ENCODE measurements around the gene TTC21A. TPM values are rescaled to one million over a fixed set of nuclear protein-coding genes. Genes with fewer than 3 reads are reported as not detected.

The TTC21A gene
- total and polyA plus RNA-seq, 2 of the 13 experiments (the other 11 are each of a cell fraction or from before 2014, with no cell fraction given): 0.31 to 1.5 TPM

- no peak for TF ChIP-seq HNRNPUL1 (IDR thresholded peaks at IDR 0.05; ENCODE audit: low read depth, low read length)
- TF ChIP-seq RNF2 (conservative IDR thresholded peaks at IDR 0.05; ENCODE audit: low read depth): no peak
- TF ChIP-seq ZBTB46 (CRISPR knock-in tag; IDR thresholded peaks at IDR 0.05; ENCODE audit: borderline replicate concordance): no peak
- TF ChIP-seq HHEX (CRISPR knock-in tag; IDR thresholded peaks at IDR 0.05): no peak
- peak; percentile 68 for TF ChIP-seq PATZ1 (CRISPR knock-in tag; IDR thresholded peaks at IDR 0.05)
- TF ChIP-seq NCOR1 (IDR thresholded peaks at IDR 0.05; ENCODE audit: borderline replicate concordance, low read length): no peak
- no peak for TF ChIP-seq SIN3A (IDR thresholded peaks at IDR 0.05; ENCODE audit: borderline replicate concordance, low read depth, low read length)
- TF ChIP-seq RBFOX2 (IDR thresholded peaks at IDR 0.05; ENCODE audit: low read depth, low read length): 0 out of 2 replicates have a peak, but pooled peaks have one; percentile 31
- TF ChIP-seq ATF5 (CRISPR knock-in tag; IDR thresholded peaks at IDR 0.05; ENCODE audit: low read depth): no peak
- TF ChIP-seq RXRA (CRISPR knock-in tag; IDR thresholded peaks at IDR 0.05): no peak
- TF ChIP-seq TEAD3 (CRISPR knock-in tag; optimal IDR thresholded peaks at IDR 0.05; ENCODE audit: borderline replicate concordance): peak; percentile 56
Observed at GRCh38 chr3:39150803-39151631, 43.5 kb downstream of the TTC21A start (continued).

All from HepG2 (cell line).